GM23248 (cell line): ENCODE results near the gene CLDN1. TPM values are rescaled to one million over a fixed set of nuclear protein-coding genes. Genes with fewer than 3 reads are reported as not detected.

Experiments
- DNase-seq: peaks from one replicate; pipeline ENCODE4 v3.0.0-alpha.2; 2015
- H2AFZ ChIP-seq: fragments of 200-600 bp; sonication (generic); 2 replicates; pipeline ENCODE4 v1.6.1; 2016; ENCODE audit warnings: antibody characterized with exemption
- H3F3A ChIP-seq: fragments of 200-600 bp; sonication (generic); 2 replicates; pipeline ENCODE4 v1.6.1; 2016; ENCODE audit warnings: mild to moderate bottlenecking, antibody characterized with exemption, mixed run types; ENCODE audit not compliant: insufficient read depth
- H3K27ac ChIP-seq: fragments of 200-600 bp; sonication (generic); 2 replicates; pipeline ENCODE4 v1.5.1; 2016; ENCODE audit warnings: mild to moderate bottlenecking
- H3K27me3 ChIP-seq: fragments of 200-600 bp; sonication (generic); replicated peaks from 2 replicates; pipeline ENCODE4 v1.6.1; 2016; ENCODE audit warnings: mild to moderate bottlenecking; ENCODE audit not compliant: insufficient read depth
- H3K36me3 ChIP-seq: fragments of 200-600 bp; sonication (generic); 2 replicates; pipeline ENCODE4 v1.6.1; 2016; ENCODE audit warnings: low read depth, mild to moderate bottlenecking
- H3K4me1 ChIP-seq: fragments of 200-600 bp; sonication (generic); 2 replicates; pipeline ENCODE4 v1.6.1; 2016; ENCODE audit warnings: mild to moderate bottlenecking; ENCODE audit not compliant: insufficient read depth
- H3K4me2 ChIP-seq: fragments of 200-600 bp; sonication (generic); one replicate; pipeline ENCODE4 v1.6.1; 2016; ENCODE audit warnings: mild to moderate bottlenecking; ENCODE audit not compliant: unreplicated experiment
- H3K4me3 ChIP-seq: fragments of 200-600 bp; sonication (generic); 2 replicates; pipeline ENCODE4 v1.5.1; 2016; ENCODE audit warnings: mild to moderate bottlenecking
- H3K79me2 ChIP-seq: fragments of 200-600 bp; sonication (generic); 2 replicates; pipeline ENCODE4 v1.6.1; 2016; ENCODE audit warnings: mild to moderate bottlenecking; ENCODE audit not compliant: insufficient read depth
- H3K9ac ChIP-seq: fragments of 200-600 bp; sonication (generic); 2 replicates; pipeline ENCODE4 v1.6.1; 2016; ENCODE audit warnings: mild to moderate bottlenecking
- H3K9me2 ChIP-seq: fragments of 200-600 bp; sonication (generic); 2 replicates; pipeline ENCODE4 v1.6.1; 2016; ENCODE audit warnings: mixed run types, mild to moderate bottlenecking, moderate library complexity; ENCODE audit not compliant: insufficient read depth
- H3K9me3 ChIP-seq: fragments of 200-600 bp; sonication (generic); one replicate; pipeline ENCODE4 v1.6.1; 2017; ENCODE audit warnings: low read depth
- H4K20me1 ChIP-seq: fragments of 200-600 bp; sonication (generic); 2 replicates; pipeline ENCODE4 v1.6.0; 2016; ENCODE audit not compliant: insufficient read depth
- EZH2 ChIP-seq: fragments of 200-600 bp; sonication (generic); IDR thresholded peaks from 2 replicates; pipeline ENCODE4 v1.6.1; 2018; ENCODE audit warnings: antibody characterized with exemption, mild to moderate bottlenecking; ENCODE audit not compliant: insufficient read depth, poor library complexity, severe bottlenecking
- EZH2phosphoT487 ChIP-seq: fragments of 200-600 bp; sonication (generic); IDR thresholded peaks from 2 replicates; pipeline ENCODE4 v1.6.1; 2018; ENCODE audit warnings: antibody characterized with exemption, moderate library complexity, mild to moderate bottlenecking, low read depth; ENCODE audit not compliant: insufficient read depth
- WGBS, 2 experiments: methylation state at CpG; one replicate each; pipeline ENCODE4 v1.1.6; 2015 to 2017; ENCODE audit warnings: low lambda C conversion rate in 2 of 2, low coverage in 1 of 2; ENCODE audit errors: missing lambda C conversion rate in 2 of 2; 5-methylcytosine and 5-hydroxymethylcytosine counted together
- in situ Hi-C: fragments of 300-500 bp; cut with MboI; formaldehyde crosslinking; loops from 2 replicates; pipeline ENCODE4 v1.15.0; 2020
- polyA plus RNA-seq: library from polyadenylated mRNA; unstranded; fragments of >200 nt; fragmentation: Nextera tagmentation; extraction: Ambion mirVana; gene quantifications from 2 replicates; pipeline ENCODE4 v1.2.1, GENCODE V29; 2016
- total RNA-seq: library from RNA; depleted of rRNA; stranded (reverse); fragments of >200 nt; shearing (Covaris generic); gene quantifications from 2 replicates; pipeline ENCODE4 v1.2.3, GENCODE V29; 2014

Gene CLDN1
- total and polyA plus RNA-seq, 2 experiments from 2014 or later = 0.19 to 0.32 TPM

- Histone ChIP-seq H3K79me2 (no peaks in the 10 kb centered on the region), H3K27ac (no peak overlapping the region), H3K4me1 (no peaks in the 10 kb centered on the region), H4K20me1 (no peaks in the 10 kb centered on the region), H3F3A (no peaks in the 10 kb centered on the region), H3K4me3 (no peak overlapping the region), H3K36me3 (no peaks in the 10 kb centered on the region), H2AFZ (peak overlapping the region; percentile 36), H3K9me2 (no peaks in the 10 kb centered on the region), H3K4me2 (no peak overlapping the region), H3K9me3 (no peaks in the 10 kb centered on the region), H3K9ac (no peak overlapping the region), H3K27me3 (no peaks in the 10 kb centered on the region)
- WGBS, 2 experiments = 37 to 41% methylated on average over 2 of the region's 2 CpGs
- DNase-seq = no peak
- TF ChIP-seq EZH2phosphoT487 = no peak
- TF ChIP-seq EZH2 = no peak
- in situ Hi-C loops = no loop called here
Observed at GRCh38 chr3:190359813-190360212, 37.6 kb upstream of the CLDN1 start.

DNA sequence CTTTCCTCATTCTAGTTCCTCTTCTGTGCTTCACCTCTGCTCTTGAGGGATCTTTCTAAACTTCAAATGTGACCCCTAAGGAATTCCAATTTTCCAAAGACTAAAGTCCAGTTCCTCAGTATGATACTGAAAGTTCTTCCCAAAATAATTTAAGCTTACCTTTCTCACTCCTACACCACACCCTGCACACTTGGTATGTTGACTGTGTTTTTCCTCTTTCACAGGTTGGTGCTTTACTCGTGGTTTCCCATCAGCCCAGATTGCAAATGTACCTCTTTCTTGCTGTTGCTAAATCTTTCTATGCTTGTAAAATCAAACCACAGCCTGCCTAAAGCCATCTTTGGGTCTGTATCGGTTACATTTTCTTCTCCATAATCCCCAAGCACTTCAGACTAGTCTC, 35.2 kb upstream of the CLDN1 start:
- Histone ChIP-seq H3K36me3 (no peaks in the 10 kb centered on the region), H3K4me3 (no peak overlapping the region), H2AFZ (no peak overlapping the region), H3K4me1 (no peaks in the 10 kb centered on the region), H3F3A (no peaks in the 10 kb centered on the region), H3K9me2 (no peaks in the 10 kb centered on the region), H3K4me2 (no peak overlapping the region), H3K79me2 (no peaks in the 10 kb centered on the region), H3K9ac (no peak overlapping the region), H3K27ac (no peak overlapping the region), H3K27me3 (no peaks in the 10 kb centered on the region), H4K20me1 (no peaks in the 10 kb centered on the region), H3K9me3 (no peaks in the 10 kb centered on the region)
- no peak for DNase-seq
- in situ Hi-C loops = no loop called here
- 82 to 84% methylated on average over 2 of the region's 2 CpGs for WGBS, 2 experiments
- TF ChIP-seq EZH2 (no peak), EZH2phosphoT487 (no peak)

DNA sequence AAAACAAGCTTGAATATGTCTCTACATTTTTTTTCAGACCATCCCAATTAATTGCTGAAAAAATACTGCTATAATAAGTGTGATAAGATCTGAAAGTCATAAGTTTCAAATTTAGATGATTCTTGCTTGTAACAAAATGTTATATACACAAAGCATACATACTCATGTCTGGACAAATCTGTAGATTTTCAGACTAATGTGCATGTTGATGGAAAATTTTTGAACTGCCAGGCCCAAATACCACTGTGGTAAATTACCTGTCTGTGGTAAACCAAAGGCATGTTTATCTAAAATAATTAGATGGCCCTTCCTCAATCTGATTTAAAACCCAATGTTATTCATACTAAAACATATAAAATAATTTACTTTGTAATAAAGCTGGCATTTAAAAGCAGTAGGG, 34.0 kb upstream of the CLDN1 start:
- Histone ChIP-seq H3K9me3 (no peaks in the 10 kb centered on the region), H3K4me1 (no peaks in the 10 kb centered on the region), H4K20me1 (no peaks in the 10 kb centered on the region), H3K36me3 (no peaks in the 10 kb centered on the region), H3K27ac (no peak overlapping the region), H3K4me3 (no peak overlapping the region), H2AFZ (no peak overlapping the region), H3K79me2 (no peaks in the 10 kb centered on the region), H3K9me2 (no peaks in the 10 kb centered on the region), H3K9ac (no peak overlapping the region), H3K27me3 (no peaks in the 10 kb centered on the region), H3K4me2 (no peak overlapping the region), H3F3A (no peaks in the 10 kb centered on the region)
- no peak for DNase-seq
- in situ Hi-C loops = no loop called here
- TF ChIP-seq EZH2 = no peak
- TF ChIP-seq EZH2phosphoT487 = no peak

GRCh38 chr3:190352861-190353457, 30.7 kb upstream of the CLDN1 start:
- no peaks in the 10 kb centered on the region for H3K27me3 ChIP-seq
- H4K20me1 ChIP-seq = no peaks in the 10 kb centered on the region
- no peak overlapping the region for H2AFZ ChIP-seq
- 96 to 100% methylated on average over 1 of the region's 1 CpG for WGBS, 2 experiments
- no peaks in the 10 kb centered on the region for H3K9me3 ChIP-seq
- no peaks in the 10 kb centered on the region for H3F3A ChIP-seq
- H3K4me2 ChIP-seq = no peak overlapping the region
- DNase-seq = no peak
- no peak overlapping the region for H3K27ac ChIP-seq
- H3K4me3 ChIP-seq = no peak overlapping the region
- in situ Hi-C loops = no loop called here
- no peaks in the 10 kb centered on the region for H3K79me2 ChIP-seq
- H3K9ac ChIP-seq = no peak overlapping the region
- H3K9me2 ChIP-seq = no peaks in the 10 kb centered on the region
- no peaks in the 10 kb centered on the region for H3K4me1 ChIP-seq
- TF ChIP-seq EZH2 (no peak), EZH2phosphoT487 (no peak)
- H3K36me3 ChIP-seq = no peaks in the 10 kb centered on the region

DNA sequence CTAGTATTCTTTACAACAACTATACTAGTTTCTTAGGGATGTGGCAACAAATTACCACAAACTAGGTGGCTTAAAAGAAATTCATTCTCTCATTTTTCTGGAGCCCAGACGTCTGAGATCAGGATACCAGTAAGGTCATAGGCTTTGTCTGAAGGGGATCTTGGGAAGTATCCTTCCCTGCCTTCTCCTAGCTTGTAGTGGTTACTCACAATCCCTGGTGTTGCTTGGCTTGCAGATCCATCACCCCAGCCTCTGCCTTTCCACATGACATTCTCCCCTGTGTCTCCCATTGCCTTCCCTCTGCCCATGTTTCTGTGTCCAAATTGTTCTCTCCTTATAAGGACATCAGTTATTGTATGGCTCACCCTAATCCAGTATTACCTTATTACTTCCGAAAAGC, 24.3 kb upstream of the CLDN1 start:
- H3F3A ChIP-seq = peaks cover 9% of the 10 kb centered on the region
- no peaks in the 10 kb centered on the region for H3K36me3 ChIP-seq
- no peak for DNase-seq
- H3K9me3 ChIP-seq = no peaks in the 10 kb centered on the region
- peaks cover 21% of the 10 kb centered on the region for H3K4me1 ChIP-seq
- H2AFZ ChIP-seq = peak overlapping the region; percentile 65; the same call in 1 of the 2 replicates
- H3K9ac ChIP-seq = no peak overlapping the region
- H4K20me1 ChIP-seq = no peaks in the 10 kb centered on the region
- no peak overlapping the region for H3K4me3 ChIP-seq
- no peak for TF ChIP-seq EZH2phosphoT487
- no peak for TF ChIP-seq EZH2
- no peaks in the 10 kb centered on the region for H3K27me3 ChIP-seq
- in situ Hi-C loops = no loop called here
- H3K79me2 ChIP-seq = no peaks in the 10 kb centered on the region
- H3K9me2 ChIP-seq = no peaks in the 10 kb centered on the region
- H3K4me2 ChIP-seq = no peak overlapping the region
- no peak overlapping the region for H3K27ac ChIP-seq
- 92% methylated on average over 2 of the region's 2 CpGs for WGBS, 2 experiments
